ENCODE results near the gene FADS3. TPM values are rescaled to one million over a fixed set of nuclear protein-coding genes. Genes with fewer than 3 reads are reported as not detected.

Gene FADS3
- total RNA-seq, 4 donors from 2014 or later: 111 to 285 (median 246) TPM

DNA sequence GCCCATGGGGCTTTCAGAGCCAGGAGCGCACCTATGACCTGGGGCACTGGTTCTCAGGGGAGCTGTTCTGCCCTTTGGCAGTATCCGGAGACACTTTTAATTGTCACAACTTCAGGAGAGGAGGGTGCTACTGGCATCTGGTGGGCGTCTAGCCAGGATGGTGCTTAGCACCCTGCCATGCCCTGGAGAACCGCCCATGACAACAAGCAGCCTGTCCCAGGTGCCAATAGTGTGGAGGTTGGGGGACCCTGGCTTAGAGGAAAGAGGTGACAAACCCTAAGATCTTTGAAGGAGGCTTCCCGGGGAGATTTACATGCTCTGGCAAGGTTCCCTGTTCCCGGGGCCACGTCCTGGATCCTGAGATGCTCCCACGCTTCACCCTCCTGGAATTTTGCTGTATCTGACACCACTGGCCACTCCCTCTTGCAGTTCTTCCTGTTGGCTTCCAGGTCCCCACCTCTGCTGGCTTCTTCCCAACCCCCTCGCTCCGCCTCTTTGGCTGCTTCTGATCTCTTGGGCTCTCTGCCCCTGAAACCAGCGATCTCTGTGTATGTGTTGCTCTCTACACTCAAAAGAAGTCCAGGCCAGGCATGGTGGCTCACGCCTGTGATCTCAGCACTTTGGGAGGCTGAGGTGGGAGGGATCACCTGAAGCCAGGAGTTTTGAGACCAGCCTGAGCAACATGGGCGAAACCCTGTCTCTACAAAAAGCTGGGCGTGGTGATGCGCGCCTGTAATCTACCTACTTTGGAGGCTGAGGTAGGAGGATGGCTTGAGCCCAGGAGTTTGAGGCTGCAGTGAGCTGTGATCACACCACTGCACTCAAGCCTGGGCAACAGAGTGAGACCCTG, 31.1 kb downstream of the FADS3 start:
- TF ChIP-seq, protein P1, sequence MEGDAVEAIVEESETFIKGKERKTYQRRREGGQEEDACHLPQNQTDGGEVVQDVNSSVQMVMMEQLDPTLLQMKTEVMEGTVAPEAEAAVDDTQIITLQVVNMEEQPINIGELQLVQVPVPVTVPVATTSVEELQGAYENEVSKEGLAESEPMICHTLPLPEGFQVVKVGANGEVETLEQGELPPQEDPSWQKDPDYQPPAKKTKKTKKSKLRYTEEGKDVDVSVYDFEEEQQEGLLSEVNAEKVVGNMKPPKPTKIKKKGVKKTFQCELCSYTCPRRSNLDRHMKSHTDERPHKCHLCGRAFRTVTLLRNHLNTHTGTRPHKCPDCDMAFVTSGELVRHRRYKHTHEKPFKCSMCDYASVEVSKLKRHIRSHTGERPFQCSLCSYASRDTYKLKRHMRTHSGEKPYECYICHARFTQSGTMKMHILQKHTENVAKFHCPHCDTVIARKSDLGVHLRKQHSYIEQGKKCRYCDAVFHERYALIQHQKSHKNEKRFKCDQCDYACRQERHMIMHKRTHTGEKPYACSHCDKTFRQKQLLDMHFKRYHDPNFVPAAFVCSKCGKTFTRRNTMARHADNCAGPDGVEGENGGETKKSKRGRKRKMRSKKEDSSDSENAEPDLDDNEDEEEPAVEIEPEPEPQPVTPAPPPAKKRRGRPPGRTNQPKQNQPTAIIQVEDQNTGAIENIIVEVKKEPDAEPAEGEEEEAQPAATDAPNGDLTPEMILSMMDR (IDR thresholded peaks at IDR 0.05): no peak
- ATAC-seq (ENCODE audit: low FRiP score): peak; percentile 68
- DNase-seq (ENCODE audit: low spot score): no peak

DNA sequence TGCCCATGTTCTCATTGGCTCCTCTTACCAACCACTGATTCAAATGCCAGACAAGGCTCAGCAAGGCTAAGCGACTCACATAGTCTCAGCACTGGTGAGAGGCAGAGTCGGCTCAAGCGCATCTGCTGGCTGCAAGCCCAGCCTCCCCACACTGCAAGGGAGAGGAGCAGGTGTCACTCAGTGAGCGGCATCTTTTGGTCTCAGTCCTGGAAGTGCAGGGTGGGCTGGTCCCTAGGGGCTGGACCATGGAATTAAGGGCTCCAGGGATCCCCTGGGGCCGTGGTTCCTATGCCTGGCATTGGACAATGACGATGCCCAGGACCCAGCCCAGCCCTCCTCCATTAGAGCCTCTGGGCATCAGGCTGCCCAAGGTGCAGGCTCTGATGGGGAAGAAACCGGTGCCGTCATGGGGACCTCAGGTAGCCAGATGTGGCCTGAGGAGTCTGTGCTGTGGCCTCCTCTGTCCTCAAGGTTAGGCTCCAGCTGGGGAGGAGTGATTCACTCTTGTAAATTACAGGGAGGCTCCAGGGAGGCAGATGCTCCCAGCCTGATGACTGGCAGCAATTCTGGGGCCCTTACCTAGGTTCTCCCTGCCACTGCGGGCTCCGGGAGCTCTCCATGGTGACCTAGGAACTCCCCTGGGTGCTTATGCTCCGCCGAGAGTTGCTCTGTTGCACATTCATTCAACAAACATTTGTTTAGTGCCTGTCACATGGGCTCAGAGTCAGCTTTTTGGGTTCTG, 35.2 kb downstream of the FADS3 start:
- DNase-seq (ENCODE audit: low spot score) (no peak), ATAC-seq (ENCODE audit: low FRiP score) (no peak)
- TF ChIP-seq, protein P1 (IDR thresholded peaks at IDR 0.05): no peak

DNA sequence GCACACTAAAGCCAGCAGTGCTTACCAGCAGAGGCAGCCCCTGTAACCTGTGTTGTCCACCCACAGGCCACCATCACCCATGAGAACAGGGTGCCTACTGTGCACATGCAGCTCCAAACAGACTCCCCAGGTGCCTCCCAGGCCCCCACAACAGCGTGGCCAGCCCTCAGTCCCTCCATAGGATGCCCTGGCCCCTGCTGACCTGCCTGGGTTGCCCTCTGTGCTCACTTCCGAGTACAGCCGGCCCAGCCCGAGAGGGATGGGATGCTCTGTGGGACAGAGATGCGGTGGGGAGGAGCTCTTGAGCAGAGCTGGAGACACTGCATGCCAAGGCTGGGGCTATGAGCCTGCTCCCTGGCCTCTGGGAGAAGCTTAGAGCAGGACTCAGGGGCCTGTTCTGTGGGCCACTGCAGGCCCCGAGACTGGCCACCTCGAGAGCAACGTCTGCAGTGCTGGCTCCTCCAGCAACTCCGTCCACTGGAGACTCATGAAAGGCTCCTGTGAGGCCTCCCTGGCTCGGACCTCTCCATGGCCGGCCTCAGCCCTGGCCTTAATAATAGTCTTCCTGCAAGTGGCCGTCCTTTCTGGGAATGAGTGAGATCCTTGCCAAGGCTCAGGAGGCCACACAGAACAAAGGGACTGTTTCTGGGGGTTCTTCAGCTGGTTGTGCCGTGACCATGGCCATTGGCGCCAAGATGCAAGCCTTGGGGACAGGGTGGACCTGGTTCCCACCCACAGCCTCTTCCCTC, 36.2 kb downstream of the FADS3 start:
- ATAC-seq (ENCODE audit: low FRiP score) (no peak), DNase-seq (ENCODE audit: low spot score) (no peak)
- TF ChIP-seq, protein P1 (IDR thresholded peaks at IDR 0.05): no peak

DNA sequence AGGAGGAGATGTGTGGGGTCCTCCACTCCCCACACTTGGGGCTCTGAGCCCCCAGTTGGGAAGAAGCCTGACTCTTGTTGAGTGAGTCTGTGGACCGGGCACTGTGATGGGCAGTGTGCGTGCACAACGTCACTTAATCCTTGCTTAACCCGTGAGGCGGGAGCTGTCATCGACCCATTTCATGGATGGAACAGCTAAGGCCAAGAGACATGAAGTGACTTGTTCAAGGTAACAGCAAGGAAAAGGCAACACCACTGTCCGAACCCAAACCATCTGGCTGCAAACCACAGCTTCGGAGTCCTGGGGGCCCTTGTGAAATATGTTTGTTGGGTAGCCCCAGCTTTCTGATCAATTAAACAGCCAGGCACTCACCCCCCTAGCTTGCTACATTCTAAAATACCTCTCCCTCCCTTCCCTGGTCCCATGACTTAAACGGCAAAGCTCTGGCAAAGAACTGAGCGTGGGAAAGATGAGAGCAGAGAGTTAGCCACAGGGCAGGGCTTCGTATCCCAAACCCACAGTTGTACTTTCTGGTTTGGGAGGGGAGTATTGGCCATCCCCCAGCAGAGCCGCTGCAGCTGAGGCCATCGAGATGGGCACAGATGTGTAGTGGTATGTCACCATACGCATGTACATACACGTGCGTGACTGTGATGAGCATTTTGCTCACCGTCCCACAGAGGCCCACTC, 37.0 kb downstream of the FADS3 start:
- TF ChIP-seq, protein P1 (IDR thresholded peaks at IDR 0.05): no peak
- DNase-seq (ENCODE audit: low spot score): no peak
- no peak for ATAC-seq (ENCODE audit: low FRiP score)

DNA sequence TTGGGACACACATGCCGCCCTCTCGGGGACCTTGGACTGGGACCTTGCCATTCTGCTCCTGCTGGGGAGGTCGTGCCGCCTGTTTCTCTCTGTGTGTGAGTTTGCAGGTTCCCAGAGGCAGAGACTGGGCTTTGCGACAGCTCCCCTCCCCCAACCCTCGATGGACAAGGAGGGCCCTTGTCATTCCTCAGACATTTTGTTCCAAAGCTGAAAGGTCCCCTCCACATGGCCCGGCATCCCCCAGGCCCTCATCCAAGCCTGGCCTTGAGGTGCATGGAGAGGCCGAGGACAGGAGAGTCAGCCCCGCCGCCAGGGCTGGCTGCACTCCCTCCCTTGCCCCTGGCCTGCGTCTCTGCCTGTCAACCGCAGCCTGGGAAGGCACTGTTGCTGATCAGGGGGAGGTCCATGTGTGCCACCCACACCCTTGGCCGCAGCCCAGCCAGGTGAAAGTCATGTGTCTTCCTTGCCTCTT, 37.6 kb downstream of the FADS3 start:
- DNase-seq (ENCODE audit: low spot score) (no peak), ATAC-seq (ENCODE audit: low FRiP score) (no peak)
- TF ChIP-seq, protein P1 (IDR thresholded peaks at IDR 0.05): no peak

DNA sequence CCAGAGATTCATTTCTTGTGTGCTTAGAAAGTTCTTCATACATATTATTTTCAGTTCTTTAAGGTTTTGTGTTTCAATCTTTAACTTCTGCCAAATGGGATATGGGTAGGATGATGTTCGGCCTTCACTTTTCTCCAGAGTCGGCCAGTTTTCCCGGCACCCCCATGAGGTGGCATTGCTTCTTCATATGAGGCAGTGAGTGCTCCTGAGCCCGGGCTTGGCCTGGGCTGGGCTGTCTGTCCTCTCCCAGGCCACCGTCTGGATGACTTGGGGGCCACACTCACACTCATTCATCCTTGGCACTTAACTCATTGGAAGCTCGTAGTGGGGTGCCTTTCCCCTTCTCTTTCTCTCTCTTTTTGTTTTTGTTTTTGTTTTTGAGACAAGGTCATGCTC, 39.4 kb downstream of the FADS3 start:
- no peak for DNase-seq (ENCODE audit: low spot score)
- TF ChIP-seq, protein P1 (IDR thresholded peaks at IDR 0.05): no peak
- no peak for ATAC-seq (ENCODE audit: low FRiP score)
